HFF-Myc (cell line): Measurements from ENCODE around the gene HSDL2.
"Not testable (repeated sequence)": the region's sequence is repeated elsewhere in the genome, so short reads cannot be mapped to it uniquely, and the experiment has no call there.

Experiments used
- DNase-seq: peaks from one replicate; pipeline ENCODE4 v3.0.0-alpha.2; 2011; ENCODE audit warnings: low read depth; ENCODE audit errors: extremely low read depth
- H3K4me3 ChIP-seq: replicated peaks from 2 replicates; pipeline ENCODE4 v1.5.1; 2011; ENCODE audit warnings: low read depth, mild to moderate bottlenecking, control low read depth, low read length
- CTCF ChIP-seq: IDR thresholded peaks from 2 replicates; pipeline ENCODE4 v1.5.1; 2012; ENCODE audit warnings: mild to moderate bottlenecking, low read depth, low read length, control low read depth; ENCODE audit errors: missing control alignments

The HSDL2 gene

GRCh38 chr9:112366591-112366990, 13.3 kb upstream of the HSDL2 start:
- TF ChIP-seq CTCF, result peak; percentile 16
- no peak overlapping the region for H3K4me3 ChIP-seq
- DNase-seq, result no peak

GRCh38 chr9:112367465-112367864, 12.4 kb upstream of the HSDL2 start:
- DNase-seq, result no peak
- no peak for TF ChIP-seq CTCF

GRCh38 chr9:112369817-112370216, 10.1 kb upstream of the HSDL2 start:
- H3K4me3 ChIP-seq, result no peak overlapping the region
- DNase-seq, result no peak
- no peak for TF ChIP-seq CTCF

More at GRCh38 chr9:112367465-112367864, 12.4 kb upstream of the HSDL2 start:
- H3K4me3 ChIP-seq, result no peak overlapping the region

GRCh38 chr9:112371060-112371459, 8.8 kb upstream of the HSDL2 start:
- TF ChIP-seq CTCF, result no peak
- H3K4me3 ChIP-seq, result no peak overlapping the region
- no peak for DNase-seq

GRCh38 chr9:112373666-112374065, 6.2 kb upstream of the HSDL2 start:
- H3K4me3 ChIP-seq, DNase-seq: not testable (repeated sequence)

GRCh38 chr9:112374232-112374631, 5.7 kb upstream of the HSDL2 start:
- not testable (repeated sequence) for DNase-seq, H3K4me3 ChIP-seq

GRCh38 chr9:112375361-112375760, 4.5 kb upstream of the HSDL2 start:
- DNase-seq, result no peak
- TF ChIP-seq CTCF, result no peak
- H3K4me3 ChIP-seq, result no peak overlapping the region

GRCh38 chr9:112377087-112377486, 2.8 kb upstream of the HSDL2 start:
- DNase-seq, result no peak
- TF ChIP-seq CTCF, result no peak
- H3K4me3 ChIP-seq, result no peak overlapping the region
